ENCODE results near the gene SAMHD1. TPM values are rescaled to one million over a fixed set of nuclear protein-coding genes. Genes with fewer than 3 reads are reported as not detected.

SAMHD1 gene
- total RNA-seq, 1 donor from 2014 or later: 22.0 TPM

DNA sequence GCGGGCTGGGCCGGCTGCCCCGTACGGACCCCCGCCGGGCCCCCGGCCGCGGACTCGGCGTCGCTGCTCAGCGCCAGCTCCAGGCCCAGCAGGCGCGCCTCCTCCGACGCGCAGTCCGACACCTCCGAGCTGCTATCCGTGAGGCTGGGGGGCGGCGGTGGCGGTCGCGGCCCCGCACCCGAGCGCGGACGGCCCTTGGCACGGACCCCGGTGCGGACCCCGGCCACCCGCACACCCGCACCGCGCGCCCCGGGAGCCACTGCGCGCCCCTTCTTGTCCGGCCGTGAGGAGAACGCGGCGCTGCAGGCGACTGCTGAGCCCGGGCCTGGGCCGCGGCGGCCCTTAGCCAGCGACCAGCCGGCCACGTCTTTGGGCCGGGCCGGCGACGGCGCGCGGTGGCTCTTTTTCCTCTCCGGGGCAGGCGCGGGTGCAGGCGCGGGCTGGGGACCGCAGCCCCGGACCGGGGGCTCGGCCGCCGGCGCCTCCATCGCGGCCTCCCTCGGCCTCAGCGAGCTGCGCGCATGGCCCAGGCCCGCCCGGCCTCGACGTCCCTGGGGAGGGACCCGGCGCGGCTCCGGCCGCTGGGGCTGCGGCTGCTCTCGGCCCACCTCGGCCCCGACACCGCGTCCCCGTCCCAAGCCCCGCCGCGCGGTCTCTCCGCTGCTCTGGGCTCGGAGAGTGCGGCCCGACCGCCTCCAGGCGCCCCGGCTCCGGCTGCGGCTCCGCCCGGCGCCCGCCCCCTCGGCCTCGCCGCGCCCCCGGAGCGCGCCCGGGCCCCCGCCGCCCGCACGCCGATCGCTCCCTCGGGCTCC is 88.4 kb downstream of the SAMHD1 start:
- no peak for DNase-seq (ENCODE audit: low read depth)
- peak overlapping the region; percentile 70 for H3K4me3 ChIP-seq (ENCODE audit: low read depth, low read length)
- TF ChIP-seq, protein P1, sequence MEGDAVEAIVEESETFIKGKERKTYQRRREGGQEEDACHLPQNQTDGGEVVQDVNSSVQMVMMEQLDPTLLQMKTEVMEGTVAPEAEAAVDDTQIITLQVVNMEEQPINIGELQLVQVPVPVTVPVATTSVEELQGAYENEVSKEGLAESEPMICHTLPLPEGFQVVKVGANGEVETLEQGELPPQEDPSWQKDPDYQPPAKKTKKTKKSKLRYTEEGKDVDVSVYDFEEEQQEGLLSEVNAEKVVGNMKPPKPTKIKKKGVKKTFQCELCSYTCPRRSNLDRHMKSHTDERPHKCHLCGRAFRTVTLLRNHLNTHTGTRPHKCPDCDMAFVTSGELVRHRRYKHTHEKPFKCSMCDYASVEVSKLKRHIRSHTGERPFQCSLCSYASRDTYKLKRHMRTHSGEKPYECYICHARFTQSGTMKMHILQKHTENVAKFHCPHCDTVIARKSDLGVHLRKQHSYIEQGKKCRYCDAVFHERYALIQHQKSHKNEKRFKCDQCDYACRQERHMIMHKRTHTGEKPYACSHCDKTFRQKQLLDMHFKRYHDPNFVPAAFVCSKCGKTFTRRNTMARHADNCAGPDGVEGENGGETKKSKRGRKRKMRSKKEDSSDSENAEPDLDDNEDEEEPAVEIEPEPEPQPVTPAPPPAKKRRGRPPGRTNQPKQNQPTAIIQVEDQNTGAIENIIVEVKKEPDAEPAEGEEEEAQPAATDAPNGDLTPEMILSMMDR (conservative IDR thresholded peaks at IDR 0.05; ENCODE audit: low read depth, low read length): no peak

DNA sequence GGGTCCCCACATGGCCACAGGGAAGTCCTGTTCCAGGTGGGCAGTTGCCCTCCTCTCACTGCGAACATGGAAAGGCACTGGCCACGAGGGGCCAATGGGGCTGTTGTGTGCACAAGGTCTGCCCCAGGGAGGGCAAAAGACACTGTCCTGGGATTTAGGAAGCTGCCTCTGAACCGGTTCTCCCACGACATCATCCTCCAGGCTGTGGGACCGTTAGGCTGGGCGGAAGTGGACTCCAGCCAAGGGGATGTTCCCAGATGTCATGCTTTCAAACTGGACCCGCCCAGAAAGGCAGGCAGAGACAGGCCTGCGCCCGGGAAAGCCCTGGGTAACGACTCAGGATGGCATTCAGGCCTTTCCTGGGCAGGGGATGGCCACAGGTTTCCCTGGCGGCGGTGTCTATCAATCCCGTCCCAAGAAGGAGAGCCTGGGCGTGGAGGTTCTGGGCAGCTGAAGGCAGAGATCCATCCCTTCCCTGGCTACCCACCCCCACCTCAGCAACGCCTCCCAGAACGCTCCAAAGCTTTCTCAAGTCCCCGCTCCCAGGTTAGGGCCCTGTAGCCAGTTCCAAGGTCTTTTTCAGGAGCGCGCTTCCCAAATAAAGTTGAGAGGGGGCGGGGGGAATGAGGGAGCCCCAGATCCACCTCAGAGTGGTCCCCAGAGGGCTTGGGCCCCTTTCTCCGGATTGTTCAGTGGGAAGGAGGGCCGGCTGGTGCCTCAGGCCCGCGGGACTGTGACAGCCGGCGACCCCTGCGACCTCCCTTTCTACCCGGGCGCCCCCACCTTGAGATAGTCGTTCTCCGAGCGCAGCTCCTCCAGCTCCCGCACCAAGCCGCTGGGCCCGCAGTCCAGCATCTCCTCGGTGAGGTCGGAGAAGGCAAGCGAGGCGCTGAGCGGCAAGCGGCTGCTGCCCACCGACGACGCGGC is 89.4 kb downstream of the SAMHD1 start:
- no peak for DNase-seq (ENCODE audit: low read depth)
- TF ChIP-seq, protein P1 (conservative IDR thresholded peaks at IDR 0.05; ENCODE audit: low read depth, low read length): no peak

DNA sequence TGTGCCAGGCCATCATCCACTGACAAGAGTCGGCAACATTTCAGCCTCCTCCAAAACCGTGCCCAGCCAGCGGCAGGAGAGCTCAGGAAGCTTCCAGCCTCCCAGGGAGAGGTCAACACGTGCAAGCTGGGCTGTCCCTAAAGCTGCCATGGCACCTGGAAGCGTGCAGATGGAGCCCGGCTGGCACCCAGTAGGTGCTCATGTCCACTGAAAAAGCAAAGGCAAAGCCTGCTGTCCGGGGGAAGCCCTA is 90.0 kb downstream of the SAMHD1 start:
- peak overlapping the region; percentile 70 for H3K4me3 ChIP-seq (ENCODE audit: low read depth, low read length)
- no peak for DNase-seq (ENCODE audit: low read depth)
- TF ChIP-seq, protein P1 (conservative IDR thresholded peaks at IDR 0.05; ENCODE audit: low read depth, low read length): no peak

More for the DNA sequence above, 89.4 kb downstream of the SAMHD1 start:
- H3K4me3 ChIP-seq (ENCODE audit: low read depth, low read length): peak overlapping the region; percentile 70

GRCh38 chr20:36860811-36861624 is 90.5 kb downstream of the SAMHD1 start:
- no peak for DNase-seq (ENCODE audit: low read depth)
- H3K4me3 ChIP-seq (ENCODE audit: low read depth, low read length): peak overlapping the region; percentile 70
- TF ChIP-seq, protein P1 (conservative IDR thresholded peaks at IDR 0.05; ENCODE audit: low read depth, low read length): no peak

GRCh38 chr20:36860339-36860738 is 91.2 kb downstream of the SAMHD1 start:
- DNase-seq (ENCODE audit: low read depth): no peak
- H3K4me3 ChIP-seq (ENCODE audit: low read depth, low read length): no peak overlapping the region
- TF ChIP-seq, protein P1 (conservative IDR thresholded peaks at IDR 0.05; ENCODE audit: low read depth, low read length): no peak

DNA sequence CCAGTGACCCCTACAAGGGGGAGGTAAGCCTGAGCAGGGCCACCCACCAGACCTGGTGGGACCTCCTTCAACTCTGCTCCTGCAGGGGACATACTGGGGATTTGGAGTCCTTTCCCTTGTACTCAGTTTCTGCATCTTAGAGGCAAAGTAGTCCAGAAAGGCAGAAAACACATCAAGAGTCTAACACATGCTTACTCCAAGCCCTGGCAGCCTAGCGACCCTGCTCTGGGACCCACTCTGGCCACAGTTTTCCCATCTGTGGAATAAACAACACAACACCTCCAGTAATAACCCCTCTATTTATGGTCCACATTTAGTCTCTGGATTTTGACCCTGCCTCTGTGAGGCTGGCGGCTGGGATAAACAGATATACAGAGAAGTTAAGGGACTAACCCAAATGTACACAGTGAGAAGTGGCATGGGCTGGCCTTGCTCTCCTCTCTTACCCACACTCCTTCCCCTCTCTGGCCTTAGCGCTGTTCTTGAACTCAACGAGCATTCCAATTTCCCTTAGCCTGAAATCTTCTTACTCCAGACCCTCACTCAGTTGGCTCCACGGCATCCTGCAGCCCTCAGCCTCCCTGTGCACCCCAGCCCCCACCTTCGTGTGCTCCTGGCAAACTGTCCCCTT is 91.7 kb downstream of the SAMHD1 start:
- TF ChIP-seq, protein P1 (conservative IDR thresholded peaks at IDR 0.05; ENCODE audit: low read depth, low read length): no peak
- H3K4me3 ChIP-seq (ENCODE audit: low read depth, low read length): no peak overlapping the region
- DNase-seq (ENCODE audit: low read depth): no peak

All from epithelial cell of proximal tubule (primary cell).